H1 (cell line): ENCODE results near the gene MORN5. TPM values are rescaled to one million over a fixed set of nuclear protein-coding genes. Genes with fewer than 3 reads are reported as not detected.

Source experiments
- CTCF ChIA-PET: fragments of 300-600 bp; sonication (Branson Sonifier 250); formaldehyde crosslinking; loops from one replicate; lab custom pipeline; 2021; ENCODE audit not compliant: partially characterized antibody; lab: Charles Lee
- POLR2A ChIA-PET: fragments of 300-600 bp; sonication (Branson Sonifier 250); formaldehyde crosslinking; loops from one replicate; lab custom pipeline; 2021; ENCODE audit warnings: inconsistent platforms; ENCODE audit not compliant: partially characterized antibody; lab: Charles Lee
- DNase-seq, 2 experiments: peaks; one replicate each; pipeline versions ENCODE4 v3.0.0 to v3.0.0-alpha.2; 2010 to 2022; ENCODE audit warnings: low spot score in 2 of 2, low read depth in 1 of 2, mixed read lengths in 1 of 2
- FAIRE-seq: peaks from 2 replicates; lab custom pipeline; 2011; peaks lifted over from hg19 to GRCh38; lab: Jason Lieb, UNC
- H2AFZ ChIP-seq: 2 replicates; pipeline ENCODE4 v1.8.1; 2012; ENCODE audit warnings: low read length, inconsistent platforms
- H2AK5ac ChIP-seq: 2 replicates; pipeline ENCODE4 v1.6.1; 2013; ENCODE audit warnings: low read depth, low read length
- H2BK120ac ChIP-seq: replicated peaks from 2 replicates; pipeline ENCODE3; 2013; ENCODE audit warnings: low read depth, low read length, inconsistent platforms
- H2BK12ac ChIP-seq: 2 replicates; pipeline ENCODE4 v1.6.1; 2013; ENCODE audit warnings: low read depth, low read length
- H2BK15ac ChIP-seq: 2 replicates; pipeline ENCODE4 v1.6.1; 2013; ENCODE audit warnings: low read length
- H2BK20ac ChIP-seq: 2 replicates; pipeline ENCODE4 v1.6.1; 2013; ENCODE audit warnings: low read length
- H2BK5ac ChIP-seq: 2 replicates; pipeline ENCODE4 v1.6.1; 2013; ENCODE audit warnings: low read depth, low read length
- H3K14ac ChIP-seq: 2 replicates; pipeline ENCODE4 v1.6.1; 2013; ENCODE audit warnings: inconsistent platforms; ENCODE audit not compliant: insufficient read length
- H3K18ac ChIP-seq: 2 replicates; pipeline ENCODE4 v1.6.1; 2013; ENCODE audit warnings: low read length; ENCODE audit errors: extremely low read depth
- H3K23ac ChIP-seq: 2 replicates; pipeline ENCODE4 v1.6.1; 2013; ENCODE audit warnings: inconsistent platforms; ENCODE audit not compliant: insufficient read length
- H3K23me2 ChIP-seq: 2 replicates; pipeline ENCODE4 v1.6.1; 2013; ENCODE audit warnings: low read depth, low read length
- H3K27ac ChIP-seq: 2 replicates; pipeline ENCODE4 v1.6.1; 2011; ENCODE audit warnings: low read depth, low read length, inconsistent platforms
- H3K27me3 ChIP-seq, 4 experiments: replicated peaks in 1 of 4; 1 replicate in 1 of 4; 2 replicates in 3 of 4; pipeline versions ENCODE4 v1.6.1 to v1.8.1; 2011 to 2013; ENCODE audit warnings: low read length in 3 of 4, mild to moderate bottlenecking in 3 of 4, inconsistent platforms in 2 of 4, mixed read lengths in 2 of 4, moderate library complexity in 1 of 4; ENCODE audit not compliant: control insufficient read depth in 3 of 4, insufficient read depth in 3 of 4; ENCODE audit errors: extremely low read depth in 1 of 4
- H3K36me3 ChIP-seq, 4 experiments: 2 replicates each; pipeline versions ENCODE4 v1.6.1 to v1.8.1; 2011 to 2013; ENCODE audit warnings: mild to moderate bottlenecking in 4 of 4, low read length in 3 of 4, moderate library complexity in 2 of 4, control low read depth in 1 of 4, inconsistent platforms in 1 of 4; ENCODE audit not compliant: insufficient read depth in 4 of 4, control insufficient read depth in 2 of 4
- H3K4ac ChIP-seq: replicated peaks from 2 replicates; pipeline ENCODE3; 2013; ENCODE audit warnings: low read length, low read depth, mixed read lengths, inconsistent platforms; ENCODE audit not compliant: insufficient read length
- H3K4me1 ChIP-seq, 4 experiments: replicated peaks in 1 of 4; 1 replicate in 1 of 4; 2 replicates in 3 of 4; pipeline versions ENCODE4 v1.6.1 to v1.8.1; 2011 to 2013; ENCODE audit warnings: low read length in 3 of 4, inconsistent platforms in 2 of 4, mixed read lengths in 1 of 4; ENCODE audit not compliant: insufficient read depth in 4 of 4, control insufficient read depth in 3 of 4
- H3K4me2 ChIP-seq, 2 experiments: 2 replicates each; pipeline versions ENCODE4 v1.6.1 to v1.8.1; 2011 to 2013; ENCODE audit warnings: low read depth in 2 of 2, low read length in 2 of 2, control low read depth in 1 of 2, inconsistent platforms in 1 of 2, mild to moderate bottlenecking in 1 of 2; ENCODE audit not compliant: insufficient read depth in 1 of 2
- H3K4me3 ChIP-seq, 4 experiments: fragments of 200-600, 300-600 bp in 1 of 4; sonication (generic), shearing (Covaris generic), sonication (Bioruptor Twin) in 1 of 4; 2 replicates each; pipeline versions ENCODE4 v1.5.1 to v1.8.1; 2011 to 2016; ENCODE audit warnings: low read length in 4 of 4, low read depth in 3 of 4, control low read depth in 2 of 4, inconsistent platforms in 2 of 4, mild to moderate bottlenecking in 2 of 4, mixed read lengths in 1 of 4, moderate library complexity in 1 of 4; ENCODE audit not compliant: insufficient read depth in 2 of 4; ENCODE audit errors: extremely low read depth in 1 of 4
- H3K56ac ChIP-seq: replicated peaks from 2 replicates; pipeline ENCODE3; 2013; ENCODE audit warnings: low read depth, mild to moderate bottlenecking, mixed read lengths, low read length, inconsistent platforms; ENCODE audit not compliant: insufficient read length
- H3K79me1 ChIP-seq: 2 replicates; pipeline ENCODE4 v1.6.1; 2013; ENCODE audit warnings: low read depth, low read length, control low read depth
- H3K79me2 ChIP-seq, 2 experiments: 2 replicates each; pipeline versions ENCODE4 v1.6.1 to v1.8.1; 2012 to 2013; ENCODE audit warnings: low read length in 2 of 2, mild to moderate bottlenecking in 2 of 2, inconsistent platforms in 1 of 2; ENCODE audit not compliant: insufficient read depth in 2 of 2, control insufficient read depth in 1 of 2
- H3K9ac ChIP-seq, 4 experiments: replicated peaks in 1 of 4; 1 replicate in 1 of 4; 2 replicates in 3 of 4; pipeline versions ENCODE4 v1.6.1 to v1.8.1; 2011 to 2013; ENCODE audit warnings: low read depth in 3 of 4, low read length in 3 of 4, control low read depth in 2 of 4, mild to moderate bottlenecking in 2 of 4, moderate library complexity in 2 of 4, inconsistent platforms in 1 of 4; ENCODE audit errors: extremely low read depth in 1 of 4
- H3K9me3 ChIP-seq, 2 experiments: 2 replicates each; pipeline versions ENCODE4 v1.6.1 to v1.8.1; 2012 to 2013; ENCODE audit warnings: mild to moderate bottlenecking in 2 of 2, moderate library complexity in 2 of 2, control low read depth in 1 of 2, inconsistent platforms in 1 of 2, low read depth in 1 of 2, low read length in 1 of 2, mixed read lengths in 1 of 2; ENCODE audit not compliant: insufficient read depth in 2 of 2
- H4K20me1 ChIP-seq, 2 experiments: replicated peaks in 1 of 2; 2 replicates each; pipeline versions ENCODE3 to v1.8.1; 2011 to 2013; ENCODE audit warnings: inconsistent platforms in 2 of 2, low read length in 2 of 2, mild to moderate bottlenecking in 1 of 2; ENCODE audit not compliant: insufficient read depth in 2 of 2, control insufficient read depth in 1 of 2
- H4K5ac ChIP-seq: 2 replicates; pipeline ENCODE4 v1.6.1; 2013; ENCODE audit warnings: low read length, low read depth, mixed read lengths, inconsistent platforms; ENCODE audit not compliant: insufficient read length
- H4K8ac ChIP-seq: 2 replicates; pipeline ENCODE4 v1.8.0; 2013; ENCODE audit warnings: mild to moderate bottlenecking, moderate library complexity, low read length, inconsistent platforms; ENCODE audit not compliant: insufficient read depth; ENCODE audit errors: extremely low read depth
- H4K91ac ChIP-seq: replicated peaks from 2 replicates; pipeline ENCODE3; 2013; ENCODE audit warnings: low read length, mixed read lengths, inconsistent platforms; ENCODE audit not compliant: insufficient read length
- ASH2L ChIP-seq: fragments of 200-600, 300-600 bp; sonication (generic); IDR thresholded peaks from one replicate; pipeline ENCODE4 v1.7.1; 2017; ENCODE audit warnings: low read length
- BCL11A ChIP-seq, 2 experiments: IDR thresholded peaks; one replicate each; pipeline ENCODE4 v1.6.1; 2011; ENCODE audit warnings: low read depth in 2 of 2, low read length in 2 of 2, mild to moderate bottlenecking in 2 of 2
- CBX8 ChIP-seq: fragments of 300-800, 300-1000 bp; sonication (generic); IDR thresholded peaks from 2 replicates; pipeline ENCODE4 v1.7.1; 2016; ENCODE audit warnings: low read depth, low read length, borderline replicate concordance
- CREB1 ChIP-seq: IDR thresholded peaks from 2 replicates; pipeline ENCODE4 v1.6.1; 2012; ENCODE audit warnings: inconsistent platforms
- SAP30 ChIP-seq: fragments of 300-600 bp; sonication (generic); IDR thresholded peaks from 2 replicates; pipeline ENCODE4 v1.7.1; 2012; ENCODE audit warnings: low read length, moderate library complexity, mild to moderate bottlenecking, inconsistent platforms; ENCODE audit not compliant: insufficient read depth, insufficient replicate concordance
- SIRT6 ChIP-seq: IDR thresholded peaks from one replicate; pipeline ENCODE4 v1.7.1; 2012; ENCODE audit warnings: low read length, inconsistent platforms
- SIX5 ChIP-seq: IDR thresholded peaks from 2 replicates; pipeline ENCODE4 v1.6.1; 2011; ENCODE audit warnings: mild to moderate bottlenecking, low read depth, low read length
- TBP ChIP-seq: IDR thresholded peaks from 2 replicates; pipeline ENCODE4 v1.6.1; 2011; ENCODE audit warnings: low read depth, low read length, improper control_type of control experiment
- WGBS, 2 experiments: shearing (Covaris generic) in 1 of 2; methylation state at CpG; one replicate each; pipeline versions ENCODE4 v1.1.6 to v1.1.7; 2013 to 2015; ENCODE audit warnings: low lambda C conversion rate in 2 of 2, mixed read lengths in 2 of 2, inconsistent platforms in 1 of 2, low coverage in 1 of 2, missing lambda C conversion rate in 1 of 2; ENCODE audit not compliant: insufficient replicate concordance in 2 of 2, insufficient coverage in 1 of 2, insufficient read length in 1 of 2; ENCODE audit errors: extremely low coverage in 1 of 2, missing lambda C conversion rate in 1 of 2; 5-methylcytosine and 5-hydroxymethylcytosine counted together
- polyA plus RNA-seq, 7 experiments: library from polyadenylated mRNA; depleted of rRNA in 3 of 7; stranded (reverse) in 5 of 7; unstranded in 2 of 7; fragments of >200 nt in 5 of 7; fragments of 200-250 nt in 2 of 7; gene quantifications; 1 replicate in 5 of 7; 2 replicates in 1 of 7; 4 replicates in 1 of 7; pipeline versions ENCODE4 v1.2.1 to v1.2.3, GENCODE V29; 2011 to 2013; ENCODE audit warnings: missing spikeins in 2 of 7, mixed read lengths in 2 of 7
- total RNA-seq: library from RNA; stranded (reverse); fragmentation: NEBNext Ultra II Directional; extraction: Animal tissue kit (Norgen Biotek cat#: 25700); gene quantifications from 2 replicates; pipeline ENCODE4 v1.2.1, GENCODE V29; 2021
- TF ChIP-seq, protein P1 (sequence below), 3 experiments: IDR thresholded peaks; 1 replicate in 2 of 3; 2 replicates in 1 of 3; pipeline versions ENCODE4 v1.5.1 to v1.6.1; 2011; ENCODE audit warnings: low read length in 3 of 3, mild to moderate bottlenecking in 3 of 3, inconsistent platforms in 2 of 3, low read depth in 1 of 3, moderate library complexity in 1 of 3; ENCODE audit not compliant: insufficient read depth in 1 of 3; ENCODE audit errors: control extremely low read depth in 1 of 3

The MORN5 gene
- total and polyA plus RNA-seq, 2 of the 8 experiments (the other 6 are each of a cell fraction or from before 2014, with no cell fraction given) = not detected

DNA sequence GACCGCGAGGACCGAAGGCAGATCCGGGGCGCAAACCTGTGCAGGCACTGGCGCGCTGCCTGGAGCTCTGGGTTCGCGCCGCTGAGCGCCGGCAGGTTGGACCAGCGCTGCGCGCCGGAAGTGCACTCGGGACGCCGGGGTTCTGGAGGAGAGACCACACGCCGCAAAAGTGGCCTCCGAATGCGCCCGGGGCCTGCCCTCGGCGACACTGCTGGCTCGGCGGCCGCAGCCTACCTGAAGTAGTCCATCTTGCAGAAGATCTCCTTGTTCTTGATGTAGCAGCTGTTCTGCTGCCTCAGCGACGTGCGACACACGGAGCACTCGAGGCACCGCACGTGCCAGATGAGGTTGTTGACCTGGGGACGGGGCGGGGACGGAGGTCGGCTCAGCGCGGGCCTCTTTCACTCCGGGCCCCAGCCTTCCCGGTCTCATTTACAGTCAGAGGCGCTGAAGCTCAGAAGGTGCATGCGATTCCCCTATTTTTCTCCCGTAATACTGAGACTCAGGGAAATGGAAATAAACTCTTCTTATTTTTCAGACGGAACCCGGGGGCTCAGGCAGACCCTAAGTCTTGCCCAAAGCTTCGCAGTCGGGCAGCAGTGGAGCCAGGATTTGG lies 66.5 kb downstream of the MORN5 start:
- Histone ChIP-seq H4K5ac (no peak overlapping the region), H3K27me3 (peaks cover 88 to 100% (median 99%) of the 10 kb centered on the region in 4 experiments), H3K23ac (no peak overlapping the region), H4K91ac (no peak overlapping the region), H3K14ac (no peak overlapping the region), H2BK12ac (peak overlapping the region; percentile 87; the same call in 1 of the 2 replicates), H3K36me3 (peaks cover 0 to 4% (median 0%) of the 10 kb centered on the region in 4 experiments; a peak in 1 of 8 replicates), H4K8ac (peak overlapping the region; percentile 66), H3K9ac (no peak overlapping the region), H3K23me2 (peaks cover 7% of the 10 kb centered on the region; the same call in 1 of the 2 replicates), H3K4me1 (peaks cover 0 to 41% (median 21%) of the 10 kb centered on the region in 4 experiments; a peak in 6 of 7 replicates), H2AK5ac (no peak overlapping the region), H4K20me1 (peaks cover 11 to 34% of the 10 kb centered on the region in 2 experiments), H3K4me3 (peak overlapping the region in 3 of 4 experiments; percentile 15 to 48 (median 17); a peak in 4 of 8 replicates), H2BK120ac (no peak overlapping the region), H2BK15ac (no peak overlapping the region; the same call in 1 of the 2 replicates), H3K79me1 (no peaks in the 10 kb centered on the region), H3K18ac (no peak overlapping the region; the same call in 1 of the 2 replicates), H3K4ac (no peak overlapping the region), H3K4me2 (peak overlapping the region; percentile 57 to 73), H3K27ac (no peak overlapping the region), H2AFZ (peak overlapping the region; percentile 7; the same call in 1 of the 2 replicates), H3K9me3 (no peaks in the 10 kb centered on the region), H3K56ac (no peak overlapping the region), H3K79me2 (no peaks in the 10 kb centered on the region), H2BK5ac (no peak overlapping the region), H2BK20ac (no peak overlapping the region)
- ChIA-PET CTCF (interaction anchor here (0.7 to 1.7 kb wide), 8 partner anchors 9 to 125 kb away, joined by 3 to 10 read pairs (median 3); no protein-coding TSS in a partner anchor), POLR2A (interaction anchor here (0.8 to 2.7 kb wide), 5 partner anchors 10 to 100 kb away, joined by 5 to 26 read pairs (median 6); partner anchors contain the start of genes MRRF and RBM18)
- peak in 1 of 2 experiments; percentile 72 for DNase-seq
- WGBS, 2 experiments = 4% methylated on average over 46 of the region's 51 CpGs; no CpG with 5 or more reads in 1 of the 2 experiments
- FAIRE-seq = no peak
- TF ChIP-seq ASH2L (no peak), BCL11A (IDR thresholded peaks at IDR 0.05; ENCODE audit: low read depth in 2 of 2, low read length in 2 of 2) (no peak), SIX5 (no peak), SAP30 (no peak), SIRT6 (no peak), CREB1 (no peak), TBP (no peak), CBX8 (no peak)
- TF ChIP-seq, protein P1, sequence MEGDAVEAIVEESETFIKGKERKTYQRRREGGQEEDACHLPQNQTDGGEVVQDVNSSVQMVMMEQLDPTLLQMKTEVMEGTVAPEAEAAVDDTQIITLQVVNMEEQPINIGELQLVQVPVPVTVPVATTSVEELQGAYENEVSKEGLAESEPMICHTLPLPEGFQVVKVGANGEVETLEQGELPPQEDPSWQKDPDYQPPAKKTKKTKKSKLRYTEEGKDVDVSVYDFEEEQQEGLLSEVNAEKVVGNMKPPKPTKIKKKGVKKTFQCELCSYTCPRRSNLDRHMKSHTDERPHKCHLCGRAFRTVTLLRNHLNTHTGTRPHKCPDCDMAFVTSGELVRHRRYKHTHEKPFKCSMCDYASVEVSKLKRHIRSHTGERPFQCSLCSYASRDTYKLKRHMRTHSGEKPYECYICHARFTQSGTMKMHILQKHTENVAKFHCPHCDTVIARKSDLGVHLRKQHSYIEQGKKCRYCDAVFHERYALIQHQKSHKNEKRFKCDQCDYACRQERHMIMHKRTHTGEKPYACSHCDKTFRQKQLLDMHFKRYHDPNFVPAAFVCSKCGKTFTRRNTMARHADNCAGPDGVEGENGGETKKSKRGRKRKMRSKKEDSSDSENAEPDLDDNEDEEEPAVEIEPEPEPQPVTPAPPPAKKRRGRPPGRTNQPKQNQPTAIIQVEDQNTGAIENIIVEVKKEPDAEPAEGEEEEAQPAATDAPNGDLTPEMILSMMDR (IDR thresholded peaks at IDR 0.05; ENCODE audit: control extremely low read depth in 1 of 3, insufficient read depth in 1 of 3, low read depth in 1 of 3, low read length in 3 of 3) = 0 out of 4 replicates have a peak, but pooled peaks of 1 of the 3 experiments have one; percentile 4
